Activated CD4-positive, CD25-positive, alpha-beta regulatory T cell treated with anti-CD3 and anti-CD28 coated beads, Interleukin-2, amount 50 U/mL, for 16 hours (primary cell): Measurements from ENCODE around the gene ADRA2B.
"Not testable (repeated sequence)": the region's sequence is repeated elsewhere in the genome, so short reads cannot be mapped to it uniquely, and the experiment has no call there.

Experiments used
- DNase-seq: peaks from one replicate; pipeline ENCODE4 v3.0.0-alpha.2; 2020; ENCODE audit warnings: low read depth, low spot score

Gene ADRA2B

GRCh38 chr2:96069878-96070277 lies 46.5 kb downstream of the ADRA2B start:
- not testable (repeated sequence) for DNase-seq

- not testable (repeated sequence) for DNase-seq
Observed at GRCh38 chr2:96067902-96068581, 48.3 kb downstream of the ADRA2B start.

GRCh38 chr2:96067098-96067660 lies 49.2 kb downstream of the ADRA2B start:
- DNase-seq = not testable (repeated sequence)

GRCh38 chr2:96066511-96066910 lies 49.9 kb downstream of the ADRA2B start:
- DNase-seq = not testable (repeated sequence)

GRCh38 chr2:96065954-96066353 lies 50.4 kb downstream of the ADRA2B start:
- DNase-seq = not testable (repeated sequence)

GRCh38 chr2:96065381-96065930 lies 50.9 kb downstream of the ADRA2B start:
- DNase-seq = no peak

GRCh38 chr2:96064760-96065159 lies 51.6 kb downstream of the ADRA2B start:
- DNase-seq = not testable (repeated sequence)

GRCh38 chr2:96064047-96064675 lies 52.2 kb downstream of the ADRA2B start:
- not testable (repeated sequence) for DNase-seq

- not testable (repeated sequence) for DNase-seq
Observed at GRCh38 chr2:96063116-96063899, 53.1 kb downstream of the ADRA2B start.
